Large intestine (tissue), 3 donors: ENCODE results near the gene B3GNT8. TPM values are rescaled to one million over a fixed set of nuclear protein-coding genes. Genes with fewer than 3 reads are reported as not detected.
A peak's percentile ranks its signal among the peaks of the same experiment; 100 is the strongest.
"Not testable (repeated sequence)": the region's sequence is repeated elsewhere in the genome, so short reads cannot be mapped to it uniquely, and the experiment has no call there.

Source experiments
- DNase-seq, 2 donors: peaks; one replicate each; pipeline versions ENCODE4 v3.0.0 to v3.0.0-alpha.2; 2013
- H3K27ac ChIP-seq: one replicate; pipeline ENCODE4 v1.5.1; 2013; ENCODE audit warnings: low read length
- H3K27me3 ChIP-seq: 2 replicates; pipeline ENCODE4 v1.6.1; 2013; ENCODE audit warnings: low read length; ENCODE audit not compliant: control insufficient read depth, insufficient read depth
- H3K36me3 ChIP-seq: 2 replicates; pipeline ENCODE4 v1.6.1; 2013; ENCODE audit warnings: low read length; ENCODE audit not compliant: control insufficient read depth, insufficient read depth
- H3K4me1 ChIP-seq: one replicate; pipeline ENCODE4 v1.6.1; 2013; ENCODE audit warnings: low read length; ENCODE audit not compliant: control insufficient read depth, insufficient read depth
- H3K4me3 ChIP-seq: one replicate; pipeline ENCODE4 v1.5.1; 2013; ENCODE audit warnings: low read length
- H3K9me3 ChIP-seq: one replicate; pipeline ENCODE4 v1.6.1; 2013; ENCODE audit warnings: mild to moderate bottlenecking, low read depth, low read length, moderate library complexity; ENCODE audit not compliant: control insufficient read depth
- WGBS: methylation state at CpG from one replicate; pipeline ENCODE4 v1.1.5; 2013; ENCODE audit warnings: low lambda C conversion rate; ENCODE audit not compliant: insufficient coverage; 5-methylcytosine and 5-hydroxymethylcytosine counted together
- polyA plus RNA-seq: library from polyadenylated mRNA; unstranded; fragments of 120-200 nt; gene quantifications from one replicate; pipeline ENCODE4 v1.2.1, GENCODE V29; 2013

Gene B3GNT8
- polyA plus RNA-seq, 1 donor: 29.7 TPM

DNA sequence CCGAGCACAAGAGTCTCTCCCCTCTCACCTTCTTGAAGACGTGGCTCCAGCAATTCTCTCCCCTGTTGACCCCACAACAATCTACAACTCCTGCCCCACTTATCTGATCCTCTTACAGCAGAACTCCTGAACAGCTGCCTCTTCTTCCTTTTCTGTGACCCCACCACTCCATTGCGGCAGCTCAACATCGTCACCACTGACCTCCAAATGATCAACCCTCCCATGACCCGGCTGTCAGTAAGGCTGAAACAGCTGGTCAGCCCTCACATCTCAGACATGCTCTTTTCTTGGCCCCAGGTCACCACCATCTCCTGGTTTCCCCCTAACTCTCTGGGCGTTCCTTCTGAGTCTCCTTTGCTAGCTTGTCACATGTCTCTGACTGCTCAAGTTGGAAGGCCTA, 31.8 kb downstream of the B3GNT8 start:
- DNase-seq: no peak
- WGBS: no CpG with 5 or more reads among the region's 6 CpGs
- Histone ChIP-seq H3K27me3 (no peaks in the 10 kb centered on the region), H3K4me1 (peaks cover 8% of the 10 kb centered on the region), H3K36me3 (peaks cover 17% of the 10 kb centered on the region), H3K27ac (no peak overlapping the region), H3K4me3 (no peak overlapping the region), H3K9me3 (no peaks in the 10 kb centered on the region)

DNA sequence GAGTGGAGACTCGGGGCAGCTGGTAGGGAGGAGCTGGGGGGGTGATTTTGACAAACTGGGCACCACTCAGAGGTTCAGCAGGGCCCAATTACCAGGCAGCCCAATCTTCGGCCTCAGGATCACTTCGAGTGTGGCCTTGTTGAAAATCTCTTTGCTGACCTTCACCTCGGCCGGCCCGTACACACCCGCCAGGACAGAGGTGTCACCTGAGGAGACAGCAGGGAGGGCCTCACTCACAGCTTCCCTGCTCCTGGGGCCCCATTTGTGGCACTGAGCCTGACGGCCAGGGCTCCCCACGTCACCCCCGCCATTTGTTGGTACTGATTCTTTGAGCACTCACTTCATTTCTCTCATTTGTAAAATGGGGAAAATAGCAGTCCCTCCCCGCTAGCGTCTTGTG, 34.4 kb downstream of the B3GNT8 start:
- Histone ChIP-seq H3K4me3 (no peak overlapping the region), H3K9me3 (no peaks in the 10 kb centered on the region), H3K36me3 (peaks cover 29% of the 10 kb centered on the region), H3K4me1 (no peaks in the 10 kb centered on the region), H3K27ac (no peak overlapping the region), H3K27me3 (no peaks in the 10 kb centered on the region)
- WGBS: 100% methylated on average over 1 of the region's 12 CpGs
- DNase-seq: no peak

DNA sequence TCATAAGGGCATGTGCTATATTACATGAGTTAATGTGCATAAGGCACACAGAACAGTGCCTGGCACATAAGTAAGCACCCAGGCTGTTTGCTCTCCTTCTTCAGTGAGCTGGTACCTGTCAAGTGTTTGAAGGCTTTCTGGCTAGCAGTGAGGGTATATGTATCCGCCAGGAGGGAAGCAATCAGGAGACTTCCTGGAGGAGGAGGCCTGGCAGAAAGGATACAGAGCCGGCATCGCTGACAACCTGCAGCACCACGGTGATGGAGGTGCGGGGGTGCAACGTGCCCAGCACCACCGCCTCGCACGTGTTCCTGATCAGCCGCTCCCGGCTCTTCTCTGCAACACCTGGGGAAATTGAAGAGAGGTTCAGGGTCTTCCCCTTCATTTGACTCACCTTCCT, 35.6 kb downstream of the B3GNT8 start:
- H3K9me3 ChIP-seq: peaks cover under 1% of the 10 kb centered on the region
- no peaks in the 10 kb centered on the region for H3K27me3 ChIP-seq
- H3K4me1 ChIP-seq: no peaks in the 10 kb centered on the region
- H3K36me3 ChIP-seq: peaks cover 37% of the 10 kb centered on the region
- DNase-seq: no peak
- no CpG with 5 or more reads among the region's 11 CpGs for WGBS
- no peak overlapping the region for H3K27ac ChIP-seq
- no peak overlapping the region for H3K4me3 ChIP-seq

DNA sequence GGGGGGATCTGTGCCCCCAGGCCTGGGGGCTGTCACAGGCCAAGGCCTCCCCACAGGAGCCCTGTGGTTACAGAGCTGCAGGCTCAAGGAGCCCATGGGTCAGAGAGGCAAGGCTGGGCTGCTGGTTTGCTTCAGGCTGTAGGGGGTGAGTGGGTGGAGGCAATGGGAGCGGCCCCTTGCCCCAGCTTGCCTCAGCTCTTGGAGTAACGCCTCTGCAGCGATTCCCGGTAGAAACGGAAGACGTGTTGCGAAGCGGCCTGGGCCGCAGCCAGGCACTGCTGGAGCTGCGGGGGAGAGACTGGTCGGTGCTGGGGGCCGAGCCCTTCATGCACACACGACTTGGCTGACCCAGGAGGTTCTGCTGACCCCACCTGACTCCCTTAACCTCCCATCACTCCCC, 40.7 kb downstream of the B3GNT8 start:
- Histone ChIP-seq H3K36me3 (peaks cover 40% of the 10 kb centered on the region), H3K4me1 (no peaks in the 10 kb centered on the region), H3K27me3 (no peaks in the 10 kb centered on the region), H3K4me3 (no peak overlapping the region), H3K9me3 (peaks cover 3% of the 10 kb centered on the region), H3K27ac (no peak overlapping the region)
- DNase-seq: no peak
- WGBS: no CpG with 5 or more reads among the region's 13 CpGs

DNA sequence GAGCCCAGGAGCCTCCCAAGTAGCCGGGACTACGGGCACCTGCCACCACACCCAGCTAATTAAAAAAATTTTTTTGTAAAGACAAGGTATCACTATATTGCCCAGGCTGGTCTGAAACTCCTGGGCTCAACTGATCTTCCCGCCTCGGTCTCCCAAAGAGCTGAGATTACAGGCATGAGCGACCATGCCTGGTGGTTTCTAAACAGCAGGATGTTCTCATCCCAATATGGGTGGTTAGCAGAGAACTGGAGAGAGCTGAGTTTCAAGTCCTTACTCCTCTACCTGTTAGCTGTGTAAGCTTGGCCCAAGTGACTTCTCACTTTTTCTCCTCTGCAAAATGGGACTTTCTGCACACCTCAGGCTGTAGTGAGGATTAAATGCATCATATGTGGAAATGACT, 42.8 kb downstream of the B3GNT8 start:
- Histone ChIP-seq H3K36me3 (peaks cover 22% of the 10 kb centered on the region), H3K9me3 (peaks cover 3% of the 10 kb centered on the region), H3K4me1 (no peaks in the 10 kb centered on the region)

DNA sequence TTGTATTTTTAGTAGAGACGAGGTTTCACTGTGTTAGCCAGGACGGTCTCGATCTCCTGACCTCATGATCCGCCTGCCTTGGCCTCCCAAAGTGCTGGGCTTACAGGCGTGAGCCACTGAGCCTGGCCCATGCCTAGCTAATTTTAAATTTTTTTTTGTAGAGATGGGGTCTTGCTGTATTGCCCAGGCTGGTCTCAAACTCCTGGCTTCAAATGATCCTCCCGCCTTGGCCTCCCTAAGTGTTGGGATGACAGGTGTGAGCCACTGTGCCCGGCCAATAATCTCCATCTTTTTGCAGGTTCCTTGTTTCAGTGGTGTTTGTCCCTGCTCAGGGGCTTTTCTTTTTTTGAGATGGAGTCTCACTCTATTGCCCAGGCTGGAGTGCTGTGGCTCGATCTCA, 45.6 kb downstream of the B3GNT8 start:
- not testable (repeated sequence) for H3K27me3 ChIP-seq, H3K27ac ChIP-seq, H3K4me3 ChIP-seq, H3K9me3 ChIP-seq, DNase-seq, H3K36me3 ChIP-seq, H3K4me1 ChIP-seq
- WGBS: 100% methylated on average over 1 of the region's 8 CpGs

More for the DNA sequence above, 42.8 kb downstream of the B3GNT8 start:
- H3K27ac ChIP-seq: no peak overlapping the region
- DNase-seq: no peak
- H3K4me3 ChIP-seq: no peak overlapping the region
- H3K27me3 ChIP-seq: no peaks in the 10 kb centered on the region
- WGBS: no CpG with 5 or more reads among the region's 5 CpGs

DNA sequence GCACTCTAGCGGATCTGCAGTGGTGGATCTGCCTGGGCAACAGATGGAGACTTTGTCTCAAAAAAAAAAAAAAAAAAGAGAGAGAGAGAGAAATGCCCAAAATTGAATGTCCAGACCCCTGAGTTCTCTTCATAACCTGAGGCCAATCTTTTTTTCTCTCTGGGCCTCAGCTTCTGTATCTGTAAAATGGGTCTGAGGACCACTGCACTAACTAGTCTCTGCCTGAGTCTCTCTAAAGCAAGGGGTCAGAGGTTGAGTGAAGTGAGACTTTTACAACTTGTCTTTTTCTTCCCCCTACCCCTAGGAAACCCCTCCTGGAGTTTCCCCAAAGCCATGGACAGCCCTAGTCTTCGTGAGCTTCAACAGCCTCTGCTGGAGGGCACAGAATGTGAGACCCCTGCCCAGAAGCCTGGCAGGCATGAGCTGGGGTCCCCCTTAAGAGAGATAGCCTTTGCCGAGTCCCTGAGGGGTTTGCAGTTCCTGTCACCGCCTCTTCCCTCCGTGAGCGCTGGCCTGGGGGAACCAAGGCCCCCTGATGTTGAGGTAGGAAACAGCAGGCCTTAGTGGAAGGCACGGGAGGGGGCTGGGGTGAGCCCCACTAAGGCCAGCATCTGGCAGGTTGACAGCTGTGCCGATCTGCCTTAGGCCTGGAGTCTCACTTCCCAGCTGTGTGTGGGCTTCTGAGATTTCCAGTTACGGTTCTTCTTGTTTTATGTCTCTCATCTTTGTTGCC, 49.0 kb downstream of the B3GNT8 start:
- WGBS: no CpG with 5 or more reads among the region's 9 CpGs
- Histone ChIP-seq H3K27ac (no peak overlapping the region), H3K9me3 (no peaks in the 10 kb centered on the region), H3K36me3 (peaks cover 3% of the 10 kb centered on the region), H3K4me1 (peaks cover 3% of the 10 kb centered on the region), H3K27me3 (no peaks in the 10 kb centered on the region), H3K4me3 (no peak overlapping the region)
- DNase-seq: no peak

DNA sequence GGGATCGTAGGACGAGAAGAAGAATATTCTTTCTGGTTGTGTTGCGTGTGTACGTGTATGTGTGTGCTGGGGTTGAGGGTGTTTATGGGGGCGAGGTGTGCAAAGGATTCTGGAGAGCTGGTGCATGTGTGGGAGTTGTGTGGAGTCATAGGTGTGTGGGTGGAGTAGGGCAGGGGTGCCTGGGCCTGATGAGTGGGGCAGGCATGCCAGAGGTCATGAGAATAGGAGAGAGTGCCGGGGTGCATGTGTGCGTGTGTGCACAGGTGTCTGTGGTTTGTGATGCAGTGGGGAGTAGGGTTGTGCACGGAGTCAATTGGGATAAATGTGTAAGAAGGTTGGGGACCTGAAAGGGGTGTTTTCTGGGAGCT, 50.2 kb downstream of the B3GNT8 start:
- Histone ChIP-seq H3K36me3 (no peaks in the 10 kb centered on the region), H3K4me3 (peak overlapping the region; percentile 43), H3K4me1 (peaks cover 3% of the 10 kb centered on the region), H3K9me3 (no peaks in the 10 kb centered on the region), H3K27ac (no peak overlapping the region), H3K27me3 (no peaks in the 10 kb centered on the region)
- no peak for DNase-seq
- 100% methylated on average over 1 of the region's 8 CpGs for WGBS

DNA sequence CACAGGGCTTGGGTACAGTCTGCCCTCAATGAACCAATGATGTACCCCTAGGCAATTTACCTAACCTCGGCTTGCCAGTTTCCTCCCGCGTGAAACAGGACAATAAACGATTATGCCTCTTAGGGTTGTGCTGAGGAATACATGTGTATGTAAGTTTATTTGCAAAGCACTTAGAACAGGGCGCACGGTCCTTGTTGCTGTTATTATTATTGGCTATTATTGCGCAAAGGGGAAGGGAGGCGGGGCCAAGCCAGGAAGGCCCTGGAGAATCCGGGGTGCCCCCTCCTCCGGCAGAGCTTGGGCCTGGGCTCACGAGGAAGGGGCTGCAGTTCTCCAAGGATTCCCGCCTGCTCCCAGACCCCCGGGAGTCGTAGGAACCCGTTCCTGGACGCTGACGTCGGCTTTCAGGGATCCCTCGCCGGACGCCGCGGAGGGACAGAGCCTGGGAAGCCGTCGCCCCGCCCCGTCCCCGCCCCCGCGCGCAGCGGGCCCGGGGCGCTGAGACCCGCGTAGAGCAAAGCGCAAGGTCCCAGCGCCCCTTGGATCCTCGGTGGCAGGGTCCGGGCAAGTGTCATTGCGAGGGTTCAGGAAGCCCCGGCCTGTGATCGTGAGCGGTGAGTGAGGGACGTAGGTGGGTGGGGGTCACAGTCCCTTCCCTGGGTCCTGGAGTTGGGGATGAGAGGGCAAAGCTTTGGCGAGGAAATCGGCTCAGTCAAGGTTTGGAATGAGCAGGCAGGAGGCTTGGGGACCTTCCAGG, 50.8 kb downstream of the B3GNT8 start, which contains the start of gene TMEM91:
Gene TMEM91, plus strand, starts transcription at position 293 of the 757 bp plus-strand sequence. CDS start 1,777 bp downstream, outside the sequence.
- peak within 1 kb of the TSS; percentile 43 for H3K4me3 ChIP-seq
- H3K9me3 ChIP-seq: no peaks in the 10 kb centered on the region
- H3K27ac ChIP-seq: no peak within 1 kb of the TSS
- no peaks in the 10 kb centered on the region for H3K27me3 ChIP-seq
- peak in 1 of 2 donors; percentile 71 for DNase-seq
- H3K36me3 ChIP-seq: no peaks in the 10 kb centered on the region
- H3K4me1 ChIP-seq: peaks cover 3% of the 10 kb centered on the region
- WGBS: no CpG with 5 or more reads among the region's 47 CpGs
